ENCODE results near the gene KCNK5.

- TF ChIP-seq CTCF (IDR thresholded peaks at IDR 0.05) = no peak
- no peak for TF ChIP-seq POLR2A (IDR thresholded peaks at IDR 0.05)
Measured at GRCh38 chr6:39215640-39216158, 13.6 kb downstream of the KCNK5 start.

All from uterus (tissue), 2 donors.